Brain microvascular endothelial cell (primary cell): Measurements from ENCODE around the gene RNFT2.

Source experiments
- DNase-seq: peaks from one replicate; pipeline ENCODE4 v3.0.0-alpha.2; 2020
- H3K27ac ChIP-seq: fragments of 250-450 bp; sonication (Bioruptor Pico); 2 replicates; pipeline ENCODE4 v1.5.1; 2020; ENCODE audit warnings: mild to moderate bottlenecking, moderate library complexity
- H3K27me3 ChIP-seq: fragments of 250-450 bp; sonication (Bioruptor Pico); replicated peaks from 2 replicates; pipeline ENCODE4 v1.5.1; 2020; ENCODE audit warnings: mild to moderate bottlenecking
- H3K36me3 ChIP-seq: fragments of 250-450 bp; sonication (Bioruptor Pico); replicated peaks from 2 replicates; pipeline ENCODE4 v1.5.1; 2020; ENCODE audit warnings: mild to moderate bottlenecking
- H3K4me3 ChIP-seq: 2 replicates; pipeline ENCODE4 v1.5.1; 2011; ENCODE audit warnings: low read depth, mild to moderate bottlenecking, control low read depth, low read length, moderate library complexity
- in situ Hi-C: cut with HindIII; loops from 2 replicates; pipeline ENCODE4 v1.10.0; 2017; ENCODE audit warnings: low sequenced_read_pairs, low pct_ligation_motif_present
- TF ChIP-seq, protein P1 (sequence below): IDR thresholded peaks from 2 replicates; pipeline ENCODE4 v1.5.1; 2011; ENCODE audit warnings: low read depth, mild to moderate bottlenecking, moderate library complexity, low read length, control low read depth, inconsistent platforms; ENCODE audit errors: missing control alignments

RNFT2 gene

DNA sequence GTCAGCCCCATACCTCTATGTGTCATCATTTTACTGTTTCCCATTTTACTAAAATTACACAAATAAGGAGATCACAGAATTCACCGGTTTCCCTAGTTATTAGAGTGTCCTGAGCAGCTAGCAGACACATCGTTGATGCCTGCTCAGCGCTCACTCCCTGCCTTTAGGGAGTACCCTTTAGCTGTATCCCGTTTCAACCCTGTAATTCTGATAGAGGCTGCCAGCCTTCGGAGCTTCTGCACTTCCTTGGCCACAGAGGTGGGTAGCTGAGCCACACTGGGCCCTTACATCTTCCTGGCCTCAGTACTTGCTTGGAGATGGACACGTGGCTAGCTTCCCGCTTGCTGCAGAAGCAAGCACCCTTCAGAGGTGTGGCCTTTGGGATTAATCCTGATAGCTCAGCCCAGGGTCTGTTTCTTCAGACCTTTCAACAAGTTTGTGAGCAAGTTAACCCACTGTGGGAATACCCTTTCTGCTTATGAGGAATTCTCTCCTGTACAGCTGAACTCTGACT lies 158.4 kb downstream of the RNFT2 start:
- TF ChIP-seq, protein P1, sequence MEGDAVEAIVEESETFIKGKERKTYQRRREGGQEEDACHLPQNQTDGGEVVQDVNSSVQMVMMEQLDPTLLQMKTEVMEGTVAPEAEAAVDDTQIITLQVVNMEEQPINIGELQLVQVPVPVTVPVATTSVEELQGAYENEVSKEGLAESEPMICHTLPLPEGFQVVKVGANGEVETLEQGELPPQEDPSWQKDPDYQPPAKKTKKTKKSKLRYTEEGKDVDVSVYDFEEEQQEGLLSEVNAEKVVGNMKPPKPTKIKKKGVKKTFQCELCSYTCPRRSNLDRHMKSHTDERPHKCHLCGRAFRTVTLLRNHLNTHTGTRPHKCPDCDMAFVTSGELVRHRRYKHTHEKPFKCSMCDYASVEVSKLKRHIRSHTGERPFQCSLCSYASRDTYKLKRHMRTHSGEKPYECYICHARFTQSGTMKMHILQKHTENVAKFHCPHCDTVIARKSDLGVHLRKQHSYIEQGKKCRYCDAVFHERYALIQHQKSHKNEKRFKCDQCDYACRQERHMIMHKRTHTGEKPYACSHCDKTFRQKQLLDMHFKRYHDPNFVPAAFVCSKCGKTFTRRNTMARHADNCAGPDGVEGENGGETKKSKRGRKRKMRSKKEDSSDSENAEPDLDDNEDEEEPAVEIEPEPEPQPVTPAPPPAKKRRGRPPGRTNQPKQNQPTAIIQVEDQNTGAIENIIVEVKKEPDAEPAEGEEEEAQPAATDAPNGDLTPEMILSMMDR: no peak
- DNase-seq: no peak

DNA sequence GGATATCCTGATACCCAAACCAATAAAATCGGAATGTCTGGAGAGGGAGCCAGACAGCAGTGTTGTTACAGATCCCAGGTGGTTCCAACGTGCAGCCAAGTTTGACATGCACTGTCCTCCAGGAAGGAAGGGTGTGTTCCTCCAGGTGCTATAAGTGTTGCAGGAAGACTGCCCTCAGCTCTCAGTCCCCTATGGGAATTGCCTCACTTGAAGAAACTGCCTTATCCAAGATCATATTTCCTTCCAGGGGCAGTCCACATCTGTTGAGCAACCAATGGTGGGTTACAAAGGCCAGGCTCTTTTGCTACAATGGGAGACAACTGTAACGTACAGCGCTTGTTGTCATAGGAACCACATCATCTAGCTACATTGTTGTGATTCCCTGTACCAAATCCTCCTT lies 159.4 kb downstream of the RNFT2 start:
- TF ChIP-seq, protein P1: no peak
- Histone ChIP-seq H3K4me3 (no peak overlapping the region), H3K27me3 (no peaks in the 10 kb centered on the region), H3K27ac (no peak overlapping the region), H3K36me3 (no peaks in the 10 kb centered on the region)
- DNase-seq: no peak
- in situ Hi-C loops: no loop called here

More for the DNA sequence above, 158.4 kb downstream of the RNFT2 start:
- Histone ChIP-seq H3K36me3 (no peaks in the 10 kb centered on the region), H3K27ac (no peak overlapping the region), H3K27me3 (no peaks in the 10 kb centered on the region), H3K4me3 (no peak overlapping the region)
- in situ Hi-C loops: no loop called here

DNA sequence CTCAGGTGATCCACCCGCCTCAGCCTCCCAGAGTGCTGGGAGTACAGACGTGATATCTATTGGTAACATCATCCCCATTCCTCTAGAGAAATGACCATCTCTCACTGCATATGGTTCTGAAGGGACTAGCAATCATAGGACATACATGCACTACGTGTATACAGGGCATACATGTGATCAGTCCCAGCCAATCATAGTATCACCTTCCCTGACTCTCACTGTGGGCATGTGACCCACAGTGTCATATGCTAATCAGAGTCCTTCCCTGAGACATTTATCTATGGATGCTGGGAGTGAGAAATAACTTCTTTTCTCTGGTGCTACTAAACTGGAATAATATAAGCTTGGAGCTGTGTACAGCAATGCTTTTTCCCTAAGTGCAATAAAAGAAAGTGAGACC lies 160.6 kb downstream of the RNFT2 start:
- no peak overlapping the region for H3K27ac ChIP-seq
- in situ Hi-C loops: no loop called here
- TF ChIP-seq, protein P1: no peak
- no peak overlapping the region for H3K4me3 ChIP-seq
- no peaks in the 10 kb centered on the region for H3K36me3 ChIP-seq
- no peak for DNase-seq
- no peaks in the 10 kb centered on the region for H3K27me3 ChIP-seq

DNA sequence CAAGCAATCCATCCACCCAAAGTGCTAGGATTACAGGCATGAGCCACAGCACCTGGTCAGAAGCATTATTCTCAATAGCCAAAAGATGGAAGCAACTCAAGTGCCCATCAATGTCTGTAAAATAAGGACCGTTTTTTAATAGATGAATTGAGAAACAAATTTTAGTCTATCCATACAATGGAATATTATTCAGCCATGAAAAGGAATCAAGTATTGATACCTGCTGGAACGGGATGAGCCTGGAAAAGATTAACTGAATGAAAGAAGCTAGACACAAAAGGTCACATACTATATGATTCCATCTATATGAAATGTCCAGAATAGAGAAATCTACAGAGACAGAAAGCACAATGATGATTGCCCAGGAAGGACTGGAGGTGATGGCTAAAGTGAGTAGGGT lies 163.5 kb downstream of the RNFT2 start:
- Histone ChIP-seq H3K36me3 (no peaks in the 10 kb centered on the region), H3K4me3 (no peak overlapping the region), H3K27ac (no peak overlapping the region), H3K27me3 (no peaks in the 10 kb centered on the region)
- DNase-seq: no peak
- TF ChIP-seq, protein P1: no peak
- in situ Hi-C loops: no loop called here
